ENCODE results near the gene PDE2A.

- TF ChIP-seq ZFP3 (CRISPR knock-in tag; IDR thresholded peaks at IDR 0.05) (no peak), CSRNP3 (CRISPR knock-in tag; IDR thresholded peaks at IDR 0.05) (no peak), CSDC2 (CRISPR knock-in tag; IDR thresholded peaks at IDR 0.05) (no peak), PATZ1 (CRISPR knock-in tag; IDR thresholded peaks at IDR 0.05; ENCODE audit: borderline replicate concordance) (no peak), TCF4 (CRISPR knock-in tag; IDR thresholded peaks at IDR 0.05; ENCODE audit: borderline replicate concordance) (no peak), RARB (CRISPR knock-in tag; IDR thresholded peaks at IDR 0.05) (no peak), ARNTL (CRISPR knock-in tag; IDR thresholded peaks at IDR 0.05; ENCODE audit: borderline replicate concordance, low read depth) (no peak), ZNF70 (CRISPR knock-in tag; IDR thresholded peaks at IDR 0.05) (no peak), GLIS3 (CRISPR knock-in tag; IDR thresholded peaks at IDR 0.05) (no peak)
- TF ChIP-seq, protein P1, sequence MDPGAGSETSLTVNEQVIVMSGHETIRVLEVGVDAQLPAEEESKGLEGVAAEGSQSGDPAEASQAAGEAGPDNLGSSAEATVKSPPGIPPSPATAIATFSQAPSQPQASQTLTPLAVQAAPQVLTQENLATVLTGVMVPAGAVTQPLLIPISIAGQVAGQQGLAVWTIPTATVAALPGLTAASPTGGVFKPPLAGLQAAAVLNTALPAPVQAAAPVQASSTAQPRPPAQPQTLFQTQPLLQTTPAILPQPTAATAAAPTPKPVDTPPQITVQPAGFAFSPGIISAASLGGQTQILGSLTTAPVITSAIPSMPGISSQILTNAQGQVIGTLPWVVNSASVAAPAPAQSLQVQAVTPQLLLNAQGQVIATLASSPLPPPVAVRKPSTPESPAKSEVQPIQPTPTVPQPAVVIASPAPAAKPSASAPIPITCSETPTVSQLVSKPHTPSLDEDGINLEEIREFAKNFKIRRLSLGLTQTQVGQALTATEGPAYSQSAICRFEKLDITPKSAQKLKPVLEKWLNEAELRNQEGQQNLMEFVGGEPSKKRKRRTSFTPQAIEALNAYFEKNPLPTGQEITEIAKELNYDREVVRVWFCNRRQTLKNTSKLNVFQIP (CRISPR knock-in tag; IDR thresholded peaks at IDR 0.05; ENCODE audit: borderline replicate concordance, low read depth): no peak
These were observed 42.1 kb upstream of the PDE2A start for GRCh38 chr11:72716290-72716689.

Data from SK-N-SH treated with all-trans-retinoic acid at 6 μM for 48 hours (cell line).